Sciatic nerve (tissue), 2 donors: ENCODE data around the gene PAX5. TPM values are rescaled to one million over a fixed set of nuclear protein-coding genes. Genes with fewer than 3 reads are reported as not detected.

Experiments used
- ATAC-seq: fragments of 200-7000 bp; cut with Tn5 transposase; one replicate; pipeline ENCODE4 v1.9.1; 2020; ENCODE audit warnings: mild to moderate bottlenecking, moderate library complexity
- DNase-seq: peaks from one replicate; pipeline ENCODE4 v3.0.0-alpha.2; 2020; ENCODE audit warnings: low spot score
- intact Hi-C: fragments of 100-400 bp; cut with DNase I; formaldehyde crosslinking; loops from one replicate; pipeline ENCODE4 v1.14.2; 2022
- total RNA-seq: library from RNA; stranded (reverse); fragmentation: NEBNext Ultra II Directional; extraction: Animal tissue kit (Norgen Biotek cat#: 25700); gene quantifications from one replicate; pipeline ENCODE4 v1.2.1, GENCODE V29; 2021
- donor health status: DM: no; HTN: no; CAD: no.
- donor health status: DM: no; HTN: no; CAD: no.

The PAX5 gene
- total RNA-seq, 1 donor from 2014 or later: 1.2 TPM

- intact Hi-C loops: no loop called here
- DNase-seq (no peak), ATAC-seq (no peak)
These were observed 91.2 kb downstream of the PAX5 start for GRCh38 chr9:36942891-36943290.

- intact Hi-C loops: no loop called here
- no peak for ATAC-seq
- DNase-seq: no peak
These were observed 92.6 kb downstream of the PAX5 start for GRCh38 chr9:36941441-36941840.

GRCh38 chr9:36940881-36941280 is 93.2 kb downstream of the PAX5 start:
- no peak for ATAC-seq
- intact Hi-C loops: no loop called here
- DNase-seq: no peak

- intact Hi-C loops: no loop called here
- no peak for ATAC-seq
- no peak for DNase-seq
These were observed 93.6 kb downstream of the PAX5 start for GRCh38 chr9:36940500-36940853.

GRCh38 chr9:36939655-36940499 is 94.2 kb downstream of the PAX5 start:
- DNase-seq (no peak), ATAC-seq (no peak)
- intact Hi-C loops: no loop called here

GRCh38 chr9:36939214-36939613 is 94.9 kb downstream of the PAX5 start:
- intact Hi-C loops: no loop called here
- ATAC-seq (no peak), DNase-seq (no peak)

- ATAC-seq (no peak), DNase-seq (no peak)
- intact Hi-C loops: no loop called here
These were observed 95.5 kb downstream of the PAX5 start for GRCh38 chr9:36938617-36939016.

- intact Hi-C loops: no loop called here
- ATAC-seq: no peak
These were observed 96.1 kb downstream of the PAX5 start for GRCh38 chr9:36937951-36938350.

GRCh38 chr9:36937346-36937745 is 96.7 kb downstream of the PAX5 start:
- intact Hi-C loops: no loop called here
- ATAC-seq: no peak
- DNase-seq: no peak

More at GRCh38 chr9:36937951-36938350, 96.1 kb downstream of the PAX5 start:
- DNase-seq: no peak

- ATAC-seq (no peak), DNase-seq (no peak)
- intact Hi-C loops: no loop called here
These were observed 97.6 kb downstream of the PAX5 start for GRCh38 chr9:36936498-36936831.

GRCh38 chr9:36935768-36936497 is 98.1 kb downstream of the PAX5 start:
- intact Hi-C loops: no loop called here

GRCh38 chr9:36935332-36935731 is 98.7 kb downstream of the PAX5 start:
- intact Hi-C loops: no loop called here
- ATAC-seq: no peak
- no peak for DNase-seq

More at GRCh38 chr9:36935768-36936497, 98.1 kb downstream of the PAX5 start:
- DNase-seq (no peak), ATAC-seq (no peak)

- DNase-seq: no peak
- no peak for ATAC-seq
- intact Hi-C loops: no loop called here
These were observed 99.5 kb downstream of the PAX5 start for GRCh38 chr9:36934478-36935065.

- ATAC-seq (no peak), DNase-seq (no peak)
- intact Hi-C loops: no loop called here
These were observed 100.3 kb downstream of the PAX5 start for GRCh38 chr9:36933676-36934215.

GRCh38 chr9:36932198-36932597 is 101.9 kb downstream of the PAX5 start:
- ATAC-seq: no peak
- intact Hi-C loops: no loop called here
- no peak for DNase-seq

- DNase-seq: no peak
- ATAC-seq: no peak
- intact Hi-C loops: no loop called here
These were observed 103.1 kb downstream of the PAX5 start for GRCh38 chr9:36930941-36931340.

- ATAC-seq (no peak), DNase-seq (no peak)
- intact Hi-C loops: no loop called here
These were observed 104.8 kb downstream of the PAX5 start for GRCh38 chr9:36929350-36929675.

- DNase-seq (no peak), ATAC-seq (no peak)
- intact Hi-C loops: no loop called here
These were observed 105.3 kb downstream of the PAX5 start for GRCh38 chr9:36928670-36929349.

- DNase-seq (no peak), ATAC-seq (no peak)
- intact Hi-C loops: no loop called here
These were observed 105.9 kb downstream of the PAX5 start for GRCh38 chr9:36928210-36928609.
